Liver (tissue), 3 donors: Measurements from ENCODE around the gene JAKMIP2.

Experiments used
- EGR1 ChIP-seq, 2 donors: IDR thresholded peaks; 2 replicates each; pipeline ENCODE4 v1.6.1; 2016 to 2018; ENCODE audit warnings: antibody characterized with exemption in 2 of 2, low read depth in 2 of 2
- FOXA1 ChIP-seq: IDR thresholded peaks from 2 replicates; pipeline ENCODE4 v1.6.1; 2016; ENCODE audit warnings: antibody characterized with exemption
- JUND ChIP-seq, 2 donors: IDR thresholded peaks; 2 replicates each; pipeline ENCODE4 v1.6.1; 2016; ENCODE audit warnings: antibody characterized with exemption in 2 of 2
- RAD21 ChIP-seq, 2 donors: IDR thresholded peaks; 2 replicates each; pipeline ENCODE4 v1.6.1; 2016; ENCODE audit warnings: antibody characterized with exemption in 2 of 2, mild to moderate bottlenecking in 2 of 2
- SP1 ChIP-seq: IDR thresholded peaks from 2 replicates; pipeline ENCODE4 v1.6.1; 2018; ENCODE audit warnings: antibody characterized with exemption, mild to moderate bottlenecking
- TAF1 ChIP-seq: conservative IDR thresholded peaks from 2 replicates; pipeline ENCODE4 v1.6.1; 2016; ENCODE audit warnings: antibody characterized with exemption, mild to moderate bottlenecking
- YY1 ChIP-seq: IDR thresholded peaks from 2 replicates; pipeline ENCODE4 v1.6.1; 2016; ENCODE audit warnings: antibody characterized with exemption, mild to moderate bottlenecking
- ZBTB33 ChIP-seq: IDR thresholded peaks from 2 replicates; pipeline ENCODE4 v1.6.1; 2016; ENCODE audit warnings: antibody characterized with exemption
- TF ChIP-seq, protein P1 (sequence below): fragments of 150-350 bp; IDR thresholded peaks from 2 replicates; pipeline ENCODE4 v1.5.1; 2017; ENCODE audit warnings: improper control_type of control experiment, low read depth, low read length; ENCODE audit not compliant: missing input control
- TF ChIP-seq, protein P2 (sequence below): IDR thresholded peaks from 2 replicates; pipeline ENCODE4 v1.6.1; 2016; ENCODE audit warnings: antibody characterized with exemption
- TF ChIP-seq, protein P3 (sequence below): IDR thresholded peaks from 2 replicates; pipeline ENCODE4 v1.6.1; 2016; ENCODE audit warnings: antibody characterized with exemption, mild to moderate bottlenecking
- donor health status: healthy.
- donor health status: healthy.

- TF ChIP-seq, protein P1, sequence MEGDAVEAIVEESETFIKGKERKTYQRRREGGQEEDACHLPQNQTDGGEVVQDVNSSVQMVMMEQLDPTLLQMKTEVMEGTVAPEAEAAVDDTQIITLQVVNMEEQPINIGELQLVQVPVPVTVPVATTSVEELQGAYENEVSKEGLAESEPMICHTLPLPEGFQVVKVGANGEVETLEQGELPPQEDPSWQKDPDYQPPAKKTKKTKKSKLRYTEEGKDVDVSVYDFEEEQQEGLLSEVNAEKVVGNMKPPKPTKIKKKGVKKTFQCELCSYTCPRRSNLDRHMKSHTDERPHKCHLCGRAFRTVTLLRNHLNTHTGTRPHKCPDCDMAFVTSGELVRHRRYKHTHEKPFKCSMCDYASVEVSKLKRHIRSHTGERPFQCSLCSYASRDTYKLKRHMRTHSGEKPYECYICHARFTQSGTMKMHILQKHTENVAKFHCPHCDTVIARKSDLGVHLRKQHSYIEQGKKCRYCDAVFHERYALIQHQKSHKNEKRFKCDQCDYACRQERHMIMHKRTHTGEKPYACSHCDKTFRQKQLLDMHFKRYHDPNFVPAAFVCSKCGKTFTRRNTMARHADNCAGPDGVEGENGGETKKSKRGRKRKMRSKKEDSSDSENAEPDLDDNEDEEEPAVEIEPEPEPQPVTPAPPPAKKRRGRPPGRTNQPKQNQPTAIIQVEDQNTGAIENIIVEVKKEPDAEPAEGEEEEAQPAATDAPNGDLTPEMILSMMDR, result no peak
- TF ChIP-seq SP1 (no peak), TAF1 (no peak), EGR1 (IDR thresholded peaks at IDR 0.05; ENCODE audit: low read depth in 2 of 2) (no peak), FOXA1 (no peak), JUND (IDR thresholded peaks at IDR 0.05) (no peak), RAD21 (IDR thresholded peaks at IDR 0.05) (no peak), YY1 (no peak), ZBTB33 (no peak)
- TF ChIP-seq, protein P2, sequence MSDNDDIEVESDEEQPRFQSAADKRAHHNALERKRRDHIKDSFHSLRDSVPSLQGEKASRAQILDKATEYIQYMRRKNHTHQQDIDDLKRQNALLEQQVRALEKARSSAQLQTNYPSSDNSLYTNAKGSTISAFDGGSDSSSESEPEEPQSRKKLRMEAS, result no peak
- TF ChIP-seq, protein P3, sequence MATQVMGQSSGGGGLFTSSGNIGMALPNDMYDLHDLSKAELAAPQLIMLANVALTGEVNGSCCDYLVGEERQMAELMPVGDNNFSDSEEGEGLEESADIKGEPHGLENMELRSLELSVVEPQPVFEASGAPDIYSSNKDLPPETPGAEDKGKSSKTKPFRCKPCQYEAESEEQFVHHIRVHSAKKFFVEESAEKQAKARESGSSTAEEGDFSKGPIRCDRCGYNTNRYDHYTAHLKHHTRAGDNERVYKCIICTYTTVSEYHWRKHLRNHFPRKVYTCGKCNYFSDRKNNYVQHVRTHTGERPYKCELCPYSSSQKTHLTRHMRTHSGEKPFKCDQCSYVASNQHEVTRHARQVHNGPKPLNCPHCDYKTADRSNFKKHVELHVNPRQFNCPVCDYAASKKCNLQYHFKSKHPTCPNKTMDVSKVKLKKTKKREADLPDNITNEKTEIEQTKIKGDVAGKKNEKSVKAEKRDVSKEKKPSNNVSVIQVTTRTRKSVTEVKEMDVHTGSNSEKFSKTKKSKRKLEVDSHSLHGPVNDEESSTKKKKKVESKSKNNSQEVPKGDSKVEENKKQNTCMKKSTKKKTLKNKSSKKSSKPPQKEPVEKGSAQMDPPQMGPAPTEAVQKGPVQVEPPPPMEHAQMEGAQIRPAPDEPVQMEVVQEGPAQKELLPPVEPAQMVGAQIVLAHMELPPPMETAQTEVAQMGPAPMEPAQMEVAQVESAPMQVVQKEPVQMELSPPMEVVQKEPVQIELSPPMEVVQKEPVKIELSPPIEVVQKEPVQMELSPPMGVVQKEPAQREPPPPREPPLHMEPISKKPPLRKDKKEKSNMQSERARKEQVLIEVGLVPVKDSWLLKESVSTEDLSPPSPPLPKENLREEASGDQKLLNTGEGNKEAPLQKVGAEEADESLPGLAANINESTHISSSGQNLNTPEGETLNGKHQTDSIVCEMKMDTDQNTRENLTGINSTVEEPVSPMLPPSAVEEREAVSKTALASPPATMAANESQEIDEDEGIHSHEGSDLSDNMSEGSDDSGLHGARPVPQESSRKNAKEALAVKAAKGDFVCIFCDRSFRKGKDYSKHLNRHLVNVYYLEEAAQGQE, result no peak
These were observed 41.7 kb downstream of the JAKMIP2 start for GRCh38 chr5:147740864-147741263.
